ENCODE results near the gene PRAME.
"Not testable (repeated sequence)": the region's sequence is repeated elsewhere in the genome, so short reads cannot be mapped to it uniquely, and the experiment has no call there.

The PRAME gene

DNA sequence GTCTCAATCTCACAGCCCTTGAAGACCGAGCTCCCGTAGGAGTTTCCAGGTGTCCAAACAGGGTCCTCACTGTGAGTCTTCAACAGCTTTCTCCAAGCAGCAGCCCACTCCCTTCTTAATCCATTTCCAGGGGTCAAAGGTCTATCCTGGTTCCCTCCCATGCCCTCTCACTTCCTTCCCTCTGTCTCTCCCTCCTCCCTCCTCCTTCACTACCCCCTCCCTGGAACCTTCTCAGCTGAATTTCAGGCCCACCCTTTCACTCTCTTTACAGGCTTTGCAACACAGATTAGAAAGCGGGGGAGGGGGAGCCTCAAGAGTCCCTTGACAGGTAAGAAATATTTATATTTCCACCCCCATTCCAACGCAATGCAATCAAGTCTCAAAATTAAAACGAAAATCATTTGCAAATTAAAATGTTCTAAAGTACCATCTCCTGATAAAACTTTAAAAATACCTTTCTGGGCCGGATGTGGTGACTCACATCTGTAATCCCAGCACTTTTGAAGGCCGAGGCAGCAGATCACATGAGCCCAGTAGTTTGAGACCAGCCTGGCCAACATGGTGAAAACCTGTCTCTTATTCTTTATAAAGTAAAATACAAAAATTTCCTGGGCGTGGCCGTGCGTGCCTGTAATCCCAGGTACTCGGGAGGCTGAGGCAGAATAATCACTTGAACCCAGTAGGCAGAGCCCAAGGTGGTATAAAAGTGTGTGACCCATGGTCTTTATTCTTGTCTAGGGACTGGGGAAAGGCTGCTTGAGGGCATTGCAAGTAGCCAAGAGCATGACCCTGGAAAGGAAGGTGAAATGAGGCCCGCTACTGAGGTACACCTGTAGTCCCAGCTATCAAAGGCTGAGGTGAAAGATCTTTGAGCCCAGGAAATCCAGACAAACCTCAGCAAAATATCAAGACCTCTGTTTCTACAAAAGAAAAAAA, 38.1 kb downstream of the PRAME start:
- no peak for DNase-seq (ENCODE audit: low spot score)

DNA sequence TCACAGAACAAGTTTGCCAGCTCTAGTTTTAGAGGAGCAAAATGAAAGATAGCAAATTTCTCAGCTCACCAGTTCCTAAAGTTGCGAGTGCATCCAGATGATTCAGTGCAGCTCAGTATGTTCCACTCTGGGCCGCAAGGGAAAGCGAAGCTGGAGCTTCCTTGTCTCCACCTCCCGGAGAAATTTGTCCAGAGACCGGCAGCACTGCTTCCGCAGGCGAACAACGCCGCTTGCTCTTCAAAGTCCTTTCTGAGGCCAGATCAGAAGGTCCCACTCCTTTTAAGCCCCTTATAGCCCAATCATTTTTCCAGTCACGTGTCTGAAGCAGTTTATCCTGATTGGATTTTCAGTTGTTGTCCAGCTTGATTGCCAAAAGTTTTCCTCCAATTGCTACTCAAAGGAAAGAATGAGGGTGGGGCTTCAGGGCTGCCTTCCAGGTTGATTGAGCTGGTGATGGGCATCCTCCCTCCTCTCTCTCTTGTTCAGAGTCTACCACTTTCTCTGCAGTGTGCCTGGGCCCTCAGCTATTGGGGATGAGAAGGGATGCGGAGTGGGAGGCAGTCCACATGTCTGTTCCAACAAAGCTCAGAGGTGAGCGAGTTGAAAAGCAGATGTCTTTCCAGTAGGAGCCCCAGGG, 38.9 kb downstream of the PRAME start, which contains the start of gene ZNF280A:
TSS of gene ZNF280A (minus strand) at position 251 of the 637 bp plus-strand sequence. CDS start 4,640 bp downstream, outside the sequence.
- DNase-seq (ENCODE audit: low spot score): no peak

DNA sequence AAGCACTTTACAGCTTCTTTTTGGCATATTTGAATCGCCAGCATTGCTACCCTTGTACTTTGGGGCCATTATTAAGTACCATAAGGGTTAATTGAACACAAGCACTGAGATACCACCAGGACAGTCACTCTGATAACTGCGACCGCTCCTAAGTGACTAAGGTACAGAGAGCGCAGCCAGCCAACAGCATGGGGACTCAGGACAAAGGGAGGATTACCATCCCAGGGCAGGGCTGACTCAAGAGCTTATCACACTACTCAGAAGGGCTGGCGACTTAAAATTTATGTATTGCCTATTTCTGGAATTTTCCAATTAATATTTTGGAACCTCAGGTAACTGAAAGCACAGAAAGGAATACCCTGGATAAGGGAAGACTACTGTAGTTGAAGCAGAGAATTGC, 39.5 kb downstream of the PRAME start:
- no peak for DNase-seq (ENCODE audit: low spot score)

DNA sequence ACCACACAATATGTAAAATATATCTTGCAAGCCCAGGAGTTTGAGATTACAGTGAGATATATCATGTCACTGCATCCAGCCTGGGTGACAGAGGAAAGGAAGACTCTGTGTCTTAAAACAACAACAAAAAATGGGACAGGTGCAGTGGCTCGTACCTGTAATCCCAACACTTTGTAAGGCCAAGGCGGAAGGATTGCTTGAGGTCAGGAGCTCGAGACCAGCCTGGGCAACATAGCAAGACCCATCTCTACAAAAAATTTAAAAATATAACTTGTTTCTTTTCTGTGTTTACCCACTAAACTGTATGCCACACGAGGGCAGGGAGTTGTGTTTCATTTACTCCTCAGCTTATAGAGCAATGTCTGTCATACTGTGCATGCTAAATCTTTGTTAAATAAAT, 42.1 kb downstream of the PRAME start:
- DNase-seq (ENCODE audit: low spot score): no peak

DNA sequence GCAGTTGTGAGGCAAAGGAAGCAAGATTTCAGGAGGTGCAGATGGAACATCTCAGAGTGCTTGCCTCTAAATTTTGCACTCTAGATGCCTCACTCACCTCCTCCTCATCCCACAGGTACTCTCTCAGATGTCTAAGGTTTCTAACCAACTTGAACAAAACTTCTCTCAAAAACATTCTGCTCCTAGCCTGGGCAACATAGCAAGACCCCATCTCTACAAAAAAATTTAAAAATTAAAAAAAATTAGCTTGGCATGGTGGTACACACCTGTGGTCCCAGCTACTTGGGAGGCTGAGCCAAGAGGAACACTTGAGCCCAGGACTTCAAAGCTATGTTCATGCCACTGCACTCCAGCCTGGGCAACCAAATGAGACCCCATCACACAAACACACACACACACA, 43.2 kb downstream of the PRAME start:
- no peak for DNase-seq (ENCODE audit: low spot score)

DNA sequence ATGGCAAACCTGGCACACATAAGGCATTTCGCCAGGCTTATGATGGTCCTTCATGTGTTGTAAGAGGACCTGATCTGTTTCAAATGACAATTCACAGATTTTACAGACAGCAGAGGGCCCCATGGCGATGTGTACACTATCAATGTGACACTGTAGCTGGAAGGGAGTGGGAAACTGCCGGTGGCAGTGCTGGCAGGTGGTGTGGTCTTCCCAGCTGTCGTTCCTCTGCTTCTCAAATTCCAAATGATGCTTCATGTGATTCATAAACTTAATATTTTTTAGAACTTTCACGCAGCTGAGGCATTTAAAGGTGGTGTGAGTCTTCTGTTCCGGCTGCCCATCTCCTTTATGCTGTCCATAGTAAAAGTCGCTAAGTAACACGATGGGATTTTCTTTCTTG, 44.6 kb downstream of the PRAME start:
- not testable (repeated sequence) for DNase-seq (ENCODE audit: low spot score)

DNA sequence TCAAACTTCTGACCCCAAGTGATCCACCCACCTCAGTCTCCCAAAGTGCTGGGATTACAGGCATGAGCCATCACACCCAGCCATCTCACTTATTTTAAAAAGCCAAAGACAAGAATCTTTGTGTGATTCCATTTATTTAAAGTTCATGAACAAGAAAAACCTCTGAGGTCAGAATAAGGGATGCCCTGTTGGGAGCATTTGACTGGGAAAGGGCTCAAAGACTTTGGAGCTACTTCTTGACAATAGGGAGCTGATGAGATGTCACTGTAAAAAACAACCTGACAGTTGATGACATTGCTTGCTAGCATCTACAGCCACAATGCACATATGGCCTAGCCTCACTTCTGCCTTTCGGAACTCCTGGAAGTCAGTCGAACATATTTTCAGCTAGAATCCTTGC, 45.4 kb downstream of the PRAME start:
- no peak for DNase-seq (ENCODE audit: low spot score)

DNA sequence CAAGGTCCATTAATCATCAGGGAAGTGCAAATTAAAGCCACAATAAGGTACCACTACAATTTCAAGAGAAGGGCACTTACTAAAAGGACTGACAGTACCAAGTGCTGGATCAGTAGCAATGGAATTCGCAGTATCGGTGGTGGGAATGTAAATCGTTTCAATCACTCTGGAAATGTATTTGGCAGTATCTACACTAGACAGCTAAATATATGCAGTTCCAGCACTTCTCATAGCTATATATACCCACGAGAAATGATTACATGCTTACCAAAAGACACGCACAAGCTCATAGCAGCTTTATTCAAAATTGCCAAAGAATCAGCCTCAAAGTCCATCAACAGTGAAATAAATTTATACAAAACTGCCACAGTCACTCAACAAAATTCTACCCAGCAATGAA, 46.1 kb downstream of the PRAME start:
- no peak for DNase-seq (ENCODE audit: low spot score)

DNA sequence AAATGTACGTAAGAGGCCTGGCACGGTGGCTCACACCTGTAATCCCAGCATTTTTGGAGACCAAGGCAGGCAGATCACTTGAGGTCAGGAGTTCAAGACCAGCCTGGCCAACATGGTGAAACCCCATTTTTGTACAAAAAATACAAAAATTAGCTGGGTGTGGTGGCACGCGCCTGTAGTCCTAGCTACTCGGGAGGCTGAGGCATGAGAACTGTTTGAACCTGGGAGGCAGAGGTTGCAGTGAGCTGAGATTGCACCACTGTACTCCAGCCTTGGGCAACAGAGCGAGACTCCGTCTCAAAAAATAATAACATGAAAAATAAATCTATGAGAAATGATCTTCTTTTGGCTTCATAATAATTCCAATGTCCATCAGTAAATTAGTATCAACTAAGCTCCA, 48.2 kb downstream of the PRAME start:
- DNase-seq (ENCODE audit: low spot score): not testable (repeated sequence)

DNA sequence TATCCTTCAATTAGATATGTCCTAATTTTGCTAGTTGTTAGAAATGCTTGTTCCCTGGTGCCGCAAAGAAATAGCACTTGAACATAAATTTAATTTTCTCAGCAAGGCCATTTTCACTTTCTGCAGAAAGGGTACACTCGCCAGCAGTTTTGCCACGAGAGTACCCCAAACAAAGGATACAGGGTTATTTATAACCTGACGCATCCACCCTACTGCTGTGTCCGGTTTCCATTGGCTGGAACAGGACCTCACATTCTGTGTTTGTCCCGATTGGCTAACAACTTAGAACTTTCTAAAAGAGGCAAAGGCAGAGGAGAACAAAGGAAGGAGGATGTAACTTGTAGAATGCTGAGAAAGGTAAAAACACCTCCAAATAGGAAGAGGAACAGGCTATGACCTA, 49.2 kb downstream of the PRAME start:
- not testable (repeated sequence) for DNase-seq (ENCODE audit: low spot score)

DNA sequence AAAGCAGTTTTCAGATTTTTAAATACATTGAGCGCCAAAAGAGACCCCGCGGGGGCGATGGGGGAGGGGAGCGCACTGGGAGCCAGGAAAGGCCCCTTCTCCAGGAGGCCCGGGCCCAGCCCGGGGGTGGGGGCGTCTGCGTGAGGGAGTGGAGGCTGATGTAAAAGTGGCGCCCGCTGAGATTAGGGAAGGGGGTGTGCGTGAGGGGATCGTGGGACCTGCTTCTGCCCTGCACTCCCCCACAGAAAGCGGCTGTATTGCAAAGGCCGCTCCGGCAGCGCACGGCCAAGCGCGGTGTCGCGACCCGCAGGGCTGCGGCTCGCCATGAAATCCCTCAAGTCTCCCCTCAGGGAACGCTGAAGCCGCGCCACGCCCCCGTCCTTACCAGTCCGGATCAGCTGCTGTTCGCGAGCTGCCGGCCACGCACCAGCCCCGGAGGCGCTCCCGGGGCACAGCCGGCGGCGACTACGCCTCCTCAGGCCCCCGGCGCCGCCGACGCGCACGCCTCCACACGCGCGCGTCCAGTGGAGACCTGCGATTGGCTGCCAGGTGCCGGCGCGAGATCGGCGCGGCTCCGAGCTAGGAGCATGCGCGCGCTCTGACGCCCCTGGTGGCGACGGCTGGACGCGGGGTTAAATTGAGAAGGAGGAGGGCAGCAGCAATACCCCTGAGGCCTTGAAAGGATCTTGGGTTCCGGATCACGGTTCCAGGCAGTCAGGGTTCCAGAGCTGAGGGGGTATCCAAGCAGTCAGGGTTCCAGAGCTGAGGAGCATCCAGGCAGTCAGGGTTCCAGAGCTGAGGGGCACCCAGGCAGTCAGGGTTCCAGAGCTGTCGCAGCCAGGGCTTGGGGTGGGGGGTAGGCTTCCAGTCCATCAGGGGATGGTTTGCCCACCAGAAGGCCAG, 50.5 kb downstream of the PRAME start, which contains the start of gene ZNF280B:
TSS of gene ZNF280B (minus strand) at position 469 of the 903 bp plus-strand sequence. CDS start 19,344 bp downstream, outside the sequence.
- peak; percentile 70 for DNase-seq (ENCODE audit: low spot score)

DNA sequence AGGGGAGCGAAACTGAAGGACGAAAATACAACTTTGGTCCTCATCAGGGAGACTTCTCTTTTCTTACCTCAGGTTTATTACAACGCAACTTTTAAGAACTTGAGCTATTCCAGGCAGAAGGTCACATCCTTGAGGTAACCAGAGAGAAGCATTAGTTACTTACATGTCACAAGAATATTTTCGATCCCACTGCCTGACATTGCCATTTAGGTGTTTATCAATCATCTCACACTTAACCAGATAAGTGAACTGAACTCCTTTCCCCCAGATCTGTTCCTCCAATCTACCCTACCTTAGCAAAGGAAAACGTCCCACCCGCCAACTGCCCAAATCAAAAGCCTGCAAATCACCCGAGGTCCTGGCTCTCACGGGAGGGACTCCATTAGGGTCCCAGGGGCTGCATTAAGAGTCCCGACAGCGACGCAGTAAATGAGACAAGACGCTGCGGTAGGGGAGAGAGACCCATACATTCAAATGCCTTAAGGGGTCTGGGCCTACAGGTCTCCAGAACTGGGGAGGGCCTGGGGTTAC, 51.3 kb downstream of the PRAME start:
- no peak for DNase-seq (ENCODE audit: low spot score)

DNA sequence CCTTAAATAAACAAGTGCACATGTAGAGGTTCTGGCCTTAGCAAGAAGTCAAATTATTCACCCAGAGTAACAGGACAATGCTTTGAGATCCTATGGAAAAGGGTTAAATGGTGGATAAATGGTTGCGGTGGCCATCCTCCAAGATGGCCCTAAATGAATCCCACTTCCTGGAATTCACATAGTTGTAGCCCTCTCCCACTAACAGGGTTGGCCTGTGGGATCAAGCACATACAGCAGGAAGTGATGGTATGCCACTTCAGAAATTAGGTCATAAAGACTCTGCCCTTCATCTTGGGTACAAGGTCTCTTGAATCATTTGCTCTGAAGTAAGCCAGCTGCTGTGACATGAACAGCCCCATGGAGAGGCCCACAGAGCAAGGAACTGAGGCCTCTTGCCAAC, 52.3 kb downstream of the PRAME start:
- DNase-seq (ENCODE audit: low spot score): no peak

DNA sequence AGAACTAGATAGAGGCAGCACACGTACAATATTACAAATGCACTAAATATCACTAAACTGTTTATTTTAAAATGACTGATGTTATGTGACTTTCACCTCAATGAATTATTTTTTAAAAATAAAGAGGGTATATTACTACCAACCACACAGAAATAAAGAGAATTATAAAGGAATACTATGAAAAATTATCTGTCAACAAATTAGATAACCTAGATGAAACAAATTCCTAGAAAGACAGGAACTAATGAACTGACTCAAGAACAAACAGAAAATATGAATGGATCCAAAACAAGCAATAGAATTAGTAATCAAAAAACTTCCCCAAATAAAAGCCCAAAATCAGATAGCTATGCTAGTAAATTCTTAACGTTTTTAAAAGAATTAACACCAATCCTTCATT, 60.8 kb downstream of the PRAME start:
- no peak for DNase-seq (ENCODE audit: low spot score)
